Endothelial cell of umbilical vein (primary cell): ENCODE results near the gene TMEM151B. TPM values are rescaled to one million over a fixed set of nuclear protein-coding genes. Genes with fewer than 3 reads are reported as not detected.
A peak's percentile ranks its signal among the peaks of the same experiment; 100 is the strongest.

Experiments
- BruUV-seq: library from RNA; stranded (reverse); fragments of 400-500 nt; replicated peaks from 2 replicates; lab custom pipeline; 2021; lab: Mats Ljungman, UMichigan
- CTCF ChIA-PET: fragments of 300-600, 350-600 bp; sonication (Branson Sonifier 250); formaldehyde crosslinking; loops from one replicate; lab custom pipeline; 2021; ENCODE audit warnings: antibody characterized with exemption, inconsistent platforms; lab: Charles Lee
- POLR2A ChIA-PET: fragments of 300-600, 350-600 bp; sonication (Branson Sonifier 250); formaldehyde crosslinking; loops from one replicate; lab custom pipeline; 2021; ENCODE audit warnings: antibody characterized with exemption, inconsistent platforms; lab: Charles Lee
- DNase-seq: peaks from one replicate; pipeline ENCODE4 v3.0.0-alpha.2; 2011; ENCODE audit warnings: low read depth, low spot score
- FAIRE-seq: peaks from 2 replicates; lab custom pipeline; 2011; peaks lifted over from hg19 to GRCh38; lab: Jason Lieb, UNC
- H2AFZ ChIP-seq: 2 replicates; pipeline ENCODE4 v1.6.0; 2012; ENCODE audit warnings: low read depth, low read length, control low read depth, inconsistent platforms
- H3K27ac ChIP-seq: 2 replicates; pipeline ENCODE4 v1.5.1; 2011; ENCODE audit warnings: low read depth, mild to moderate bottlenecking, control low read depth, low read length, moderate library complexity; ENCODE audit not compliant: insufficient read depth
- H3K27me3 ChIP-seq, 2 experiments: 2 replicates each; pipeline versions ENCODE4 v1.6.0 to v1.6.1; 2011; ENCODE audit warnings: low read length in 2 of 2, mixed read lengths in 1 of 2; ENCODE audit not compliant: control insufficient read depth in 2 of 2, insufficient read depth in 2 of 2
- H3K36me3 ChIP-seq, 2 experiments: 2 replicates in 1 of 2; 3 replicates in 1 of 2; pipeline ENCODE4 v1.5.1; 2011; ENCODE audit warnings: low read length in 2 of 2, mild to moderate bottlenecking in 1 of 2, moderate library complexity in 1 of 2; ENCODE audit not compliant: control insufficient read depth in 2 of 2, insufficient read depth in 2 of 2; ENCODE audit errors: extremely low read depth in 1 of 2
- H3K4me1 ChIP-seq: 3 replicates; pipeline ENCODE4 v1.5.1; 2011; ENCODE audit warnings: mild to moderate bottlenecking, low read length; ENCODE audit not compliant: control insufficient read depth, insufficient read depth; ENCODE audit errors: extremely low read depth
- H3K4me2 ChIP-seq: 2 replicates; pipeline ENCODE4 v1.6.1; 2011; ENCODE audit warnings: low read length, control low read depth, mixed read lengths; ENCODE audit not compliant: insufficient read depth
- H3K4me3 ChIP-seq, 3 experiments: fragments of 200-600 bp in 1 of 3; sonication (generic), shearing (Covaris generic) in 1 of 3; replicated peaks in 1 of 3; 2 replicates each; pipeline ENCODE4 v1.5.1; 2011 to 2016; ENCODE audit warnings: control low read depth in 3 of 3, low read length in 3 of 3, mild to moderate bottlenecking in 2 of 3, inconsistent platforms in 1 of 3, low read depth in 1 of 3, moderate library complexity in 1 of 3; ENCODE audit not compliant: insufficient read depth in 1 of 3
- H3K79me2 ChIP-seq: 2 replicates; pipeline ENCODE4 v1.6.0; 2012; ENCODE audit warnings: low read length, inconsistent platforms; ENCODE audit not compliant: control insufficient read depth, insufficient read depth
- H3K9ac ChIP-seq: replicated peaks from 2 replicates; pipeline ENCODE3; 2011; ENCODE audit warnings: low read length, control low read depth; ENCODE audit not compliant: insufficient read depth; ENCODE audit errors: extremely low read depth
- H3K9me1 ChIP-seq: replicated peaks from 3 replicates; pipeline ENCODE4 v1.6.0; 2011; ENCODE audit warnings: mild to moderate bottlenecking, low read length; ENCODE audit not compliant: control insufficient read depth, insufficient read depth; ENCODE audit errors: extremely low read depth
- H3K9me3 ChIP-seq: replicated peaks from 2 replicates; pipeline ENCODE4 v1.5.1; 2012; ENCODE audit warnings: low read length, inconsistent platforms; ENCODE audit not compliant: control insufficient read depth, insufficient read depth
- H4K20me1 ChIP-seq: replicated peaks from 2 replicates; pipeline ENCODE3; 2011; ENCODE audit warnings: mild to moderate bottlenecking, low read length; ENCODE audit not compliant: control insufficient read depth, insufficient read depth; ENCODE audit errors: extremely low read depth
- CTCF ChIP-seq, 2 donors: IDR thresholded peaks; 1 replicate in 1 of 2; 2 replicates in 1 of 2; pipeline ENCODE4 v1.5.1; 2011; ENCODE audit warnings: low read length in 2 of 2, mild to moderate bottlenecking in 2 of 2, moderate library complexity in 2 of 2, control low read depth in 1 of 2, inconsistent platforms in 1 of 2, low read depth in 1 of 2; ENCODE audit not compliant: insufficient read depth in 1 of 2; ENCODE audit errors: extremely low read depth in 1 of 2
- EZH2 ChIP-seq: IDR thresholded peaks from 2 replicates; pipeline ENCODE4 v1.6.1; 2012; ENCODE audit warnings: borderline replicate concordance, low read depth, mild to moderate bottlenecking, moderate library complexity, low read length, inconsistent platforms; ENCODE audit not compliant: severe bottlenecking
- FOS ChIP-seq: IDR thresholded peaks from 2 replicates; pipeline ENCODE4 v1.6.1; 2011; ENCODE audit warnings: mild to moderate bottlenecking, low read length, moderate library complexity, borderline replicate concordance; ENCODE audit not compliant: insufficient read depth
- GATA2 ChIP-seq: IDR thresholded peaks from 2 replicates; pipeline ENCODE4 v1.7.0; 2011; ENCODE audit warnings: low read depth, mild to moderate bottlenecking, moderate library complexity, mixed read lengths, low read length; ENCODE audit not compliant: insufficient read length, insufficient read depth
- JUN ChIP-seq: IDR thresholded peaks from 2 replicates; pipeline ENCODE4 v1.6.1; 2011; ENCODE audit warnings: borderline replicate concordance, low read depth; ENCODE audit not compliant: insufficient read length, insufficient read depth
- MAX ChIP-seq: IDR thresholded peaks from 2 replicates; pipeline ENCODE4 v1.6.1; 2011; ENCODE audit not compliant: insufficient read depth, insufficient read length
- MYC ChIP-seq: IDR thresholded peaks from one replicate; pipeline ENCODE4 v1.6.1; 2011; ENCODE audit warnings: mild to moderate bottlenecking, low read depth, low read length
- POLR2A ChIP-seq: IDR thresholded peaks from 2 replicates; pipeline ENCODE4 v1.6.1; 2012; ENCODE audit warnings: low read depth, mild to moderate bottlenecking, control low read depth, low read length
- POLR2AphosphoS5 ChIP-seq: IDR thresholded peaks from 2 replicates; pipeline ENCODE4 v1.6.1; 2012; ENCODE audit warnings: low read depth, mild to moderate bottlenecking, control low read depth, low read length, moderate library complexity; ENCODE audit not compliant: insufficient read depth
- dilution Hi-C: fragments of 300-500 bp; cut with MboI; formaldehyde crosslinking; loops from one replicate; pipeline ENCODE4 v1.15.0; 2019; ENCODE audit warnings: low sequenced_read_pairs; ENCODE audit not compliant: extremely low pct_ligation_motif_present
- intact Hi-C: fragments of 100-400 bp; cut with micrococcal nuclease; formaldehyde crosslinking; loops from one replicate; pipeline ENCODE4 v1.10.0; 2022
- polyA plus RNA-seq, 4 experiments: library from polyadenylated mRNA; depleted of rRNA in 3 of 4; stranded (reverse) in 3 of 4; unstranded in 1 of 4; fragments of >200 nt; gene quantifications; 2 replicates each; pipeline versions ENCODE4 v1.2.1 to v1.2.3, GENCODE V29; 2011 to 2012; ENCODE audit warnings: missing spikeins in 1 of 4
- total RNA-seq: library from RNA; stranded (reverse); gene quantifications from 2 replicates; pipeline ENCODE4 v1.2.3, GENCODE V29; 2021

The TMEM151B gene
- total and polyA plus RNA-seq, 2 donors (not counting 3 experiments of a cell fraction or from before 2014, with no cell fraction given): 0.03 to 0.07 TPM

DNA sequence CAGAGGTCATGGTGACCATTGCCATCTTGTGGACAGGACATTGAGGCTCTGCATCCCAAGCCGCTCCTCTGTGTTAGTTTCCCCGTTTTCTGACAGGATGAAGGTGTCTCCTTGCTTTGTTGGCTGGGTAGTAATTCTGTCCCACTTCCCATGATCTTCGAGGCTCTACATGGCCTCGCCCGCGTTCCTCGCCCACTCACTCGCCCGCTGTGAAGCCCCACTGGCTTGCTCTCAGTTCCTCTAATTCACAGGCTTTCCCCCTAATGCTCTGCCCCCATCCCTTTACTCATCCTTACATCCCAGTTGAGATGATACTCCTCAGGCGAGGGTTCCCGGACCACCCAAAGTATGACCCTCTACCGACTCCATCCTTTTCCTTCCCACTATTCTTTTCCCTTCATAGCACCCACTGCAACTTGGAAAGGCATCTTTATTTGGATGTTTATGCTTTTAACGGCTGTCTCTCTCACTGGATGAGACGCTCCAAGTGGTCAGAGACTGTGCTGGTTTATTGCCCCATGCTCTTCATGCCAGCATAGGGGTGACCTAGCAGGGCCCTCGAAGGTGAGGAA lies 12.4 kb upstream of the TMEM151B start:
- Histone ChIP-seq H3K79me2 (peaks cover 31% of the 10 kb centered on the region), H3K27me3 (no peaks in the 10 kb centered on the region), H3K36me3 (peaks cover 18 to 43% of the 10 kb centered on the region in 2 experiments), H3K4me3 (peak overlapping the region in 2 of 3 experiments; percentile 21 to 89), H3K27ac (no peak overlapping the region), H3K4me1 (peaks cover 21% of the 10 kb centered on the region), H3K9ac (peak overlapping the region; percentile 25), H3K9me1 (no peaks in the 10 kb centered on the region), H4K20me1 (no peaks in the 10 kb centered on the region), H3K4me2 (peak overlapping the region; percentile 3), H3K9me3 (no peaks in the 10 kb centered on the region), H2AFZ (peak overlapping the region; percentile 41)
- TF ChIP-seq MAX: no peak
- no peak for TF ChIP-seq JUN
- no peak for TF ChIP-seq MYC
- no peak for TF ChIP-seq CTCF (IDR thresholded peaks at IDR 0.05; ENCODE audit: extremely low read depth in 1 of 2, insufficient read depth in 1 of 2, low read depth in 1 of 2, low read length in 2 of 2)
- no peak for TF ChIP-seq EZH2
- TF ChIP-seq FOS: no peak
- no peak for TF ChIP-seq GATA2
- no peak for TF ChIP-seq POLR2AphosphoS5
- no peak for TF ChIP-seq POLR2A
- intact Hi-C loops: loop anchor here (1.0 to 2.0 kb wide), 2 partner anchors 37 to 86 kb away; no protein-coding TSS in a partner anchor
- ChIA-PET POLR2A (interaction anchor here (1.3 to 2.9 kb wide), 2 partner anchors 11 to 161 kb away, joined by 3 to 49 read pairs; partner anchors contain the start of gene HSP90AB1), CTCF (interaction anchor here (1.7 to 3.3 kb wide), 4 partner anchors 10 to 158 kb away, joined by 6 to 38 read pairs (median 13); partner anchors contain the start of gene HSP90AB1)
- dilution Hi-C loops: no loop called here
- DNase-seq (no peak), FAIRE-seq (peak; percentile 67)
- BruUV-seq: no TSS peak
